GM19455 (cell line): ENCODE measurements around the gene CHD8.
"Not testable (repeated sequence)": the region's sequence is repeated elsewhere in the genome, so short reads cannot be mapped to it uniquely, and the experiment has no call there.

Experiments used
- ATAC-seq: cut with Tn5 transposase; IDR thresholded peaks from one replicate; pipeline ENCODE4 v1.9.1; 2021; ENCODE audit not compliant: unreplicated experiment

The CHD8 gene, protein sequence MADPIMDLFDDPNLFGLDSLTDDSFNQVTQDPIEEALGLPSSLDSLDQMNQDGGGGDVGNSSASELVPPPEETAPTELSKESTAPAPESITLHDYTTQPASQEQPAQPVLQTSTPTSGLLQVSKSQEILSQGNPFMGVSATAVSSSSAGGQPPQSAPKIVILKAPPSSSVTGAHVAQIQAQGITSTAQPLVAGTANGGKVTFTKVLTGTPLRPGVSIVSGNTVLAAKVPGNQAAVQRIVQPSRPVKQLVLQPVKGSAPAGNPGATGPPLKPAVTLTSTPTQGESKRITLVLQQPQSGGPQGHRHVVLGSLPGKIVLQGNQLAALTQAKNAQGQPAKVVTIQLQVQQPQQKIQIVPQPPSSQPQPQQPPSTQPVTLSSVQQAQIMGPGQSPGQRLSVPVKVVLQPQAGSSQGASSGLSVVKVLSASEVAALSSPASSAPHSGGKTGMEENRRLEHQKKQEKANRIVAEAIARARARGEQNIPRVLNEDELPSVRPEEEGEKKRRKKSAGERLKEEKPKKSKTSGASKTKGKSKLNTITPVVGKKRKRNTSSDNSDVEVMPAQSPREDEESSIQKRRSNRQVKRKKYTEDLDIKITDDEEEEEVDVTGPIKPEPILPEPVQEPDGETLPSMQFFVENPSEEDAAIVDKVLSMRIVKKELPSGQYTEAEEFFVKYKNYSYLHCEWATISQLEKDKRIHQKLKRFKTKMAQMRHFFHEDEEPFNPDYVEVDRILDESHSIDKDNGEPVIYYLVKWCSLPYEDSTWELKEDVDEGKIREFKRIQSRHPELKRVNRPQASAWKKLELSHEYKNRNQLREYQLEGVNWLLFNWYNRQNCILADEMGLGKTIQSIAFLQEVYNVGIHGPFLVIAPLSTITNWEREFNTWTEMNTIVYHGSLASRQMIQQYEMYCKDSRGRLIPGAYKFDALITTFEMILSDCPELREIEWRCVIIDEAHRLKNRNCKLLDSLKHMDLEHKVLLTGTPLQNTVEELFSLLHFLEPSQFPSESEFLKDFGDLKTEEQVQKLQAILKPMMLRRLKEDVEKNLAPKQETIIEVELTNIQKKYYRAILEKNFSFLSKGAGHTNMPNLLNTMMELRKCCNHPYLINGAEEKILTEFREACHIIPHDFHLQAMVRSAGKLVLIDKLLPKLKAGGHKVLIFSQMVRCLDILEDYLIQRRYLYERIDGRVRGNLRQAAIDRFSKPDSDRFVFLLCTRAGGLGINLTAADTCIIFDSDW (N-terminal part only)

DNA sequence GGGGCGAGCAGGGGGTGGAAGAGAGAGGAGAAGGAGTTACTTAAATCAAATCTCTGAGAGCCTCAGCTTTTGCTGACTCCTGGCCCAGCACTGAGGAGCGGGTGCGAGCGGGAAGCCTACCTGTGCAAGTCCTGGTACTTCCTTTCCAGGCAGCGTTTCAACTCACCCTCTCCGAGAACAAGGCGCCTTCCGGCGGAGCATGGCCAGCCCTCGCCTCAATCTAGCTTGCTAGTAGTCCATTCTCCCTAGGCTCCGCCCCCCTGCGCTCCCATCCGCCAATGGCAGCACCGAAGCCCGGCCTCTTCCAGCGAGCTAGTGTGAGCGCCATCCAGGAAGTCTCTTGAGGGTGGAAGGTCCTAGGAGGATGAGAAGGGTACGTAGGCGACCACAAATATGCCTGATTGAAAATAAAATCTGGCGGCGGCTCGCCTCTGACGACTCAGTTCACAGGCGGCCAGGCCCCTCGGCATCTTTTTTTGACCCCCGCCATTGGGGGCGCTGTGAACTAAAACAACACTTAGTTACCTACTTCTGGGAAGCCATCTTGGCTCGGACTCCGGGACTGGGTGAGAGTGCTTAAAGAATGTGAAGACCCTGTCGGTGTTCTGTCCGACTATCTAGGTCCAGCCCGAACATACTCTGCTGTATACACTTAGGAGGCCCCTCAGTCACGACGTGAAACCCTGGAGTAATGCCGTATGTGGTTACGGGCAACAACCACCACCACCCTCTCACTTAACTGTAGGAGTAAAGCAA is at the start of gene CHD8:
CHD8 (minus strand) TSS at position 212 of the 756 bp plus-strand sequence. CDS start 24,480 bp downstream, outside the sequence.
- ATAC-seq, result peak; percentile 96

DNA sequence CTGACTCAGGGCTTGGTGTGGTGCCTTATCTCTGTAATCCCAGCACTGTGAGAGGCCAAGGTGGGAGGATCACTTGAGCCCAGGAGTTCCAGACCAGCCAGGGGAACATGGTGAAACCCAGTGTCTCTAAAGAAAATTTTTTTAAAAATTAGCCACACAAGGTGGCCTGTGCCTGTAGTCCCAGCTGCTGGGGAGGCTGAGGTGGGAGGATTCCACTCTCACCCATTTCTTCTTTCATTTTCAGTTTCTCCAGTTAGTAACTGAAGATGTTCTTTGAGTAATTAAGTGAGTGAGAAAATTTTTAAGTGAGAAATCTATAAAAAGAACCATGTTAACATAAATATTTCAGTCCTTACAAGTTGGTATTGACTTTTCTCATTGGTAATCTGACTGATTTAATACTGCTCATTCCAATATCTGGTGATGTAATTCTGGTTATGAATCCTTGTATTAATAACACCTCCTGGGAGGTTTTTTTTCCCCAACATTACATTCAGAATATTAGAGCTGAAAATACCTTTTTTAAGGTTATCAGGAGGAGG is 49.2 kb upstream of the CHD8 start:
- ATAC-seq, result peak; percentile 80

DNA sequence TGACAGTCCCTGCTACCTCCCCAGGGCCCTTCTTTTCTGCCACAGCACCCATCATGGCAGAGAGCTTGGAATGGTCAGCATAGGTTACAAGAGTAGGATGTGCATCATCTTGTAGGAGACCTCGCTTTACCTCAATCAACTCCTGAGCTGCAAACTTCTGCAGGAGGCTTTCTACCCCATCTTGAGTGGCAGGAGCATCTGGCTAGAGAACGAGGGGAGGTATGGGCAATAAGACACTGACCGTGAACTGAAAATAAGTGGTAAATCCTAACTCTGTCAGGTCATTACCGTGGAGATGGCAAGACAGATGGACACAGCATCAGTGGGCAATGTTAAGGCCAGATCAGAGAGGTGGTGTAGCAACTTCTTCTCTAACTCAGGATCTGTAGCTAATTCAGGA is 47.5 kb upstream of the CHD8 start:
- no peak for ATAC-seq

DNA sequence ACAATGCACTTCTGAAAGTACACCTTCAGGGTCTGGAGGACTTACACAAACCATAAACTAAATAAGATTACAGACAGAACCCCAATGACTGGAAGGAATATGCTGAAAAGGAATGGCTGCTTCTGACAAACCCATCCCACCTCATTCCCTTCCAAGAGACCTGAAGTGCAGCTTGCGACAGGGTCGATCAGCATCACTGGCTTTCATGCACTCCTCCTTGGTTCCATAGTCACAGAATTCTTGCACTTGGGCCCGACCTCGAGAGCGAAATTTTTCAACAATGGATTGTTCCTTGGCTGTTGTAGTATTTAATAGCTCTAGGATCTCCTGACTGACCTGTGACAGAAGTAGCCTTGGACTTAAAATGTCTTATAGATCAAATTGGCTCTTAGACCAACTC is 45.6 kb upstream of the CHD8 start:
- ATAC-seq, result no peak

DNA sequence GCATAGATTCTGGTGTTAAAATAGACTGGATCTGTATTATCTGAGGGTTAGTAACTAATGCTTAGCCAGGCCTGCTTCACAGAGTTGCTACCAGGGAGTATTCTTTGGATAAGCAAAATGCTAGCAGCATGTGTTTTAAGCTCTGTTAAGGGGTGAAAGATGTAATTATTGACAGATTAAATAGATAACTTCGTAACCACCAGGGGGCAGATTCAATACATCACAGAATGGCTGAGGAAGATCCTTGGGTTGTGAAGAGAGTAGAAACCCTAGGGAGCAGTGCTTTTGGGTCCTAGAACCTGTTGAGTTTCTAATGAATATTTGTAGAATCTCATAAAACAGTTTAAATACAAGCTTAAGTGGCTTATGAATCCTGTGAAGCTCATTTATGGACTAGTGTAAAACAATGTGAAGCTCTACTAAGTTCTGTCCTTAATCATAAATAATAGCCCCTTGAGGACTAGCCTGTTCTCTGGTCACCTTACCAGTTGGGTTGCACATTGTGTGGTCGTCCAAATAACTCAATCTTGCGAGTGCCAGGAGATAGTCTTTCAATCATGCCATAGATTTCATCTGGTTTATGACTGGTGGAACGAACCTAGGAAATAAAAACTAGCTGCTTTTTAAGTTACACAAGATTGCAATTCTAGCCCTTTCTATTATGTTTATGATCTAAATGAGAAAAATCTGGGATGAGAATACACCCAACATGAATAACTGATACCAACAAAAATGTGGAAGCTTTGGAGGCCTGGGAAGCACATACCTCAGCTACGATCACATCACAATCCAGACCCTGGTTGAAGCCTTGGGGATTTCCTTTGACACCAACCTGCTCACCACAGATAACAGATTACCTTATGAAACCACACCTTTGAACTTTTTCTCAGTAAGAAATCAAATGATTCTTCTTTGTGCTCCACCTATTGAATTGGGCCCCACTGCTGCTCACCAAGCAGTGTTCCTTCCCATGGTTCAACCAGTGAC is 42.9 kb upstream of the CHD8 start:
- ATAC-seq, result no peak

DNA sequence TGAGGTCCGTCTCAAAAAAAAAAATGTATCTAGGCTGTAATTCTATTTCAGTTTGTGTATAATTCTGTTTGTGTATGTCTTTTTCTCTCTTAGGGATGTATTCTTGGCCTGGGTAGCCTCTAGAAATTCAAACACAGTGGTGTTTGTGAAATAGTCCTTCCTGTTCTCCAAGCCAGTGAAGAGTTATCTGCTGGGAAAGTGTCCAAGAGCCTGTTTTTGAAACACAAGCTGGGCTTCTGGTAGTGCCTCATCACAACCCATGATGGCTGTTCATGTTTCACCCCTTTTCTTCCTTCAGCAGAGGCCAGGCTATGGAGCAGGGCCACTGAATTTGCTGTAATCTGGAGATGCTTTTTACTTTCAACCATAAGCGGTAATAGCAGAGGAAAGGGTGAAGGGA is 40.5 kb upstream of the CHD8 start:
- no peak for ATAC-seq

DNA sequence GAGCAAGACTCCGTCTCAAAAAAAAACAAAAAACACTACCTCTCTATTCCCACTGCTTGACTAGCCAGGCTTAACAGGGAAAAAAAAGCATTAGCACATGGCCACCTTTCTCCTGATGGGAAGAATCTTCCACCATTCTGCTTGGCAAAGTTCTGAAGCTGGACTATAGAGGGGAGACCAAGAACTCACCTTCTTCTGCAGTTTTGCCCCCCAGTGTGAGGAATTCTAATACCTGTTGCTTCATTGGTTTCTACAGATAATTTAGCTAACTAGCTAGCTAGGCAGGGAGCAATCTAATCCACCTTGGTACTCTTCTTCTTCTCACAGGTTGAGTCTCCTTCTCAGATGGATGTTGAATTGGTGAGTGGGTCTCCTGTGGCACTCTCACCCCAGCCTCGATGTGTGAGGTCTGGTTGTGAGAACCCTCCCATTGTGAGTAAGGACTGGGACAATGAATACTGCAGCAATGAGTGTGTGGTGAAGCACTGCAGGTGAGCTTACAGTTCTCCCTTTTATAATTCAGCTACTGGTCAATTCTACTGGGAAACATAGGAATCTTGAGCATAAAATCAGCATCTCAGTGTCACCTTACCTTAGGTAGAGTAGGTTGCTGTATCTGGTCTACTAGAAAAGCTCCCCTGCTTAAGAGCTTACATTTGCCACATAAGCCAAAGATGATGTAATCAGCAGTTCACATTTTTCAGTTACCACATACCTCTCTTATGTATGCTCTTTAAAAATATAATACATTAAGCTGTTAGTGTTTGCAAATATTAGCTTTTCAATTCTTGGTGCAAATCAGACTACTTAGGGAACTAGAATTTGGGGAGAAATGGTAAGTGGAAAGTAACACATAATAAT is 39.2 kb upstream of the CHD8 start:
- ATAC-seq, result no peak

DNA sequence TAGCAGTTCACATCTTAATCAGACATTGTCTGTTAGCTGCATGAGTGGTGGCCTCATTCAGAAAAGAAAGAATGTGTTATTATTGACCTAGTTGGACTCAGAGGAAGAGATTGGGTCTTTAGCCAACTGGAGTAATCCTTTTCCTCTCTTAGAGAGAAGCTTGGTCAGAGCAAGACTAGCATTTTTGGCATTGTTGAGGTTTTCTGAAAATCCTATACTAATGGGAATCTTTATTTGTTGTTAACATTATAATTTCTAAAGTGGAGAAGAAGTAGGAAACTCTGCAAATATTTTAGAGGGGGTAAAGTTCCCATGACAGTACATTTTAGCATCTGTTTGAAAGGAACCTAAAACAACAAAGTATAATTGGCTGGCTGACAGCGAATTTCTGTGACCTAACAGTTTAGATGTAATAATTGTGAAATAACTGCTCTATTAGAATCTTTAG is 30.7 kb upstream of the CHD8 start:
- ATAC-seq, result no peak

DNA sequence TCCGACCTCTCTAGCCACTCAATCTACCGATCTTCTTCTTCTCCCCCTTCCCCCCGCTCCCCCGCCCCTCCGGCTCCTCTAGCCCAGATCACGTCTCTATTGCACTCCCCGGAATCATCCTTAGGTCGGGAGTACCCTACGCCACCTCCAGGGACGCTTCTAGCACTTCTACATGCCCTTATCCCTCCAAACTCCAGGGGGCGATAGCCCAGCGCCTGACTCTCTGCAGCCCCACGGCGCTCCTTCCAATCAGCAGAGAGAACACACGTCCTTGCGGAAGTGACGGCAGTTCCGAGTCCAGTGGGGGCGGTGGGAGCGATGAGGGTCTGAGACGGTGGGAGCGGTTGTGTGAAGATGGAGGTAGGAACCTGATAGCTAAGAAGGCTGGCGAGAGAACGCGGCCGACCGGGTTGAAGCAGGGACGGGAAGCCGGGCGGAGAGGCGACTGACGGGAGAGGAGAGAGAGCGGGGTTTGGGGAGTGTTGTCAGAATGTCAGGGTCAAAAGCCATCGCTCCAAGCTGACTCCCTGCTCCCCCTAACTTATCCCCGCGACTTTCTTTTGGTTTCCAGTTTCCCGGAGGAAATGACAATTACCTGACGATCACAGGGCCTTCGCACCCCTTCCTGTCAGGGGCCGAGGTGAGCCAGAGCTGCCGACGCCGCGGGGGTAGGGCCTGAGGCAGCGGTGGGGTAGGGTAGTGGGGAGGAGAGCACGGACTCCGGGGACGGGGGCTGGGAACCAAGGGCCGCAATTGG is 21.2 kb upstream of the CHD8 start, which contains the start of the genes RAB2B and TOX4:
RAB2B (minus strand) TSS at position 35 of the 757 bp plus-strand sequence. CDS start 87 bp downstream, outside the sequence.
TOX4 (plus strand) TSS at position 271 of the 757 bp plus-strand sequence; CDS start at position 355, 84 bp downstream.
- ATAC-seq, result peak; percentile 98

DNA sequence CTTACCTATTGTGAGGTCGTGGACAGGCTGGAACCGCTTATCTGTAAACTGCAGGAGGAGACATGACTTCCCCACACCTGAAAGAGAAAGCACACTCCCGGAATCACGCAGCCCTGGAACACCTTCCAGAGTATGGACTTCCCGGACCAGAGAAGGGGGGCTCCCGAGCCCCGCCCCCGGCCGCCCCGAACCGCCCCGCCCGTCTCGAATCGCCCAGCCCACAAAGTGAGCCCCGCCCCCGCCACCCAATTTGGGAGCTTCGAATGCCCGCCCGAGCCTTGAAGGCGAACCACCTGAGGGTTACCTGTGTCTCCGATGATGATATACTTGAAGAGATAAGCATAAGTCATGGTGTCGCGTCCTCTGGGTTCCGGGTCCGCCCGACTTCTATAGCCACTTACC is 20.6 kb upstream of the CHD8 start:
- ATAC-seq, result peak; percentile 30

DNA sequence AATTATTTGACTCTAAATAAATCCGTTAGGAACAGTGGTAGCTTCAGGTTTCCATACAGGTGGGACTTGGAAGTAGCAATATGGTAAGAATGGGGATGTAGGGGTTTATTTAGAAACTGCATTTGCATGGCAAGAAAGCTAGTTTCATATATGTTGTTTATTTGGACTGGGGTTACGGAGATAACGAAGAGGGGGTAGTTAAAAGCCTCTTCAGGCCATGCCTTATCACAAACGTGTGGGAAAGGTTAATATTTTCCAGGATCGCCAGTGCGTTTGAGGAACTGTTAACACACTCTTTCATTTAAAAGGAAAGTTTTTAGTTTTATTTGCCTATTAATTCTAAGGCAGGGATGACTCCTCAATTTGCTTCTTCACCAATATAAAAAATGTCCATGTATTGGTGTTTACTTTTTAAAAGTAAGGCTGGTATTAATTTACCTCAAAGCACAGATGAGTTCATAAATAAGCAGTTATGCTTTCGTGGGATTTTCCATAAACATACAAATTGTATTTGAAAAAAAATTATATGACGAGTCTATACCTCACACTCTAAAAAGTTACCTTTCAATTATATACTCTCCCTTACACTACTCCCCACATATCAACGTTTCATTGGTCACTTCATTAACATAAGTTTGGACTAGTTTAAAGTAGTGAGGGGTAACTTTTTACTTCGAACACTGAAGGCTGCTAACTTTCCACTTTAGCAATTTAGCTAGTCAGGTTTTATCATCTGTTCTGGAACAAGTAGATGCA is 20.0 kb upstream of the CHD8 start:
- ATAC-seq, result no peak

DNA sequence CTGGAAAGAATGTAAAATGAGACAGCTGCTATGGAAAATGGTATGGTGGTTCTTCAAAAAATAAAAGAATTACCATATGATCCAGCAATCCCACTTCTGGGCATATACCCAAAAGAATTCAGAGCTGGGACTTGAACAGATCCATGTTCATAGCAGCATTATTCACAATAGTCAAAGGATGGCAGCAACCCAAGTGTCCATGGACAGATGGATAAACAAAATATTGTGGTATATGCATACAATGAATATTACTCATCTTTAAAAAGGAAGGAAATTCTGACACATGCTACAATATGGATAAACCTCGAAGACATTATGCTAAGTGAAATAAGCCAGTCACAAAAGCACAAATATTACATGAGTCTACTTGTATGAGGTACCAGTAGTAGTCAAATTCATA is 11.7 kb upstream of the CHD8 start:
- no peak for ATAC-seq

DNA sequence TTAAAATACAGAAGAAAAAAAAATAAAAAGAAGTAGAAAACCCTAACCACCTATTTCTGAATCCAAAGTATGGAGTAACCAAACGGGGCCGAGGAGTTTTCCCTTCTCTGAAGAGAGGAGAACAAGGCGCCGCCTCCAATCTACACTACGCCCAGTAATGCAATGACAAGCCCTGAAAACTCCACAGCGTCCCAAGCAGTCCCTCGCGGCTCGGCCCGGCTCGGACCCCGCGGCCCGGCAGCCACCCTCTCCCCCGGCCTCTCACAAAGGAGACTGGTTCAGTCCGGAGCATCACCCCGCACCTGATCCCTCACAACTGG is 371 bp downstream of the CHD8 start:
- ATAC-seq, result peak; percentile 14

DNA sequence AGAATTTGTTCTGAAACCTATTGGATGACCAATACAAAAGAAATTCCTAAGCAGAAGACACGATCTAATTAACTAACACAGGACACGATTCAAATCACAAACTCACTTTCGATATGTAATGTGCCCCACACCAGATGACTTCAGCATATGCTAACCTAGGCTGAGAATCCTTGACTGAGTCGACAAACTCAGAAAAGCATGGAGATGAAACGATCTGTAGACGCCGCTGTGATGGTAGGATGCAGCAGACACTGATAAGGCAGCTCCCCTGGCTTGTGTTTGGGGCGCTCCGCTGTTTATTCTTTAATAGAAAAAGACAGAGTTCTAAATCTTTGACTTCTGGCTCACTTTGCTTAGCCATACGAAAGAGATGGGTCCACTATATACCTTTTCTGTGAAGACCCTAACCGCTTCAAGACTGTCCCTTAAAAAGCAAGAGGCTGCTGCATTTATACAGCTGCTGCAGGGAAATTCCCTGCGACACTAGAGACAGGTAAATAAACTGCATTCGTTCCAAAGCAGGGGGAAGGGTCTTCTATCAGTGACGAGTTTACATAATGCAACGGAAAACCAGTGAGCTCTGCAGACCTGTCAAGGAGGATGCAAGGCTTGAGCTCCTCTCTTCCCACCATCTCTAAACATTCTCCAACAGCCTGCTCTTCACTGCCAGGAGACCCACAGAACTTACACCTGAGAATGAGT is 929 bp downstream of the CHD8 start:
- ATAC-seq, result no peak

DNA sequence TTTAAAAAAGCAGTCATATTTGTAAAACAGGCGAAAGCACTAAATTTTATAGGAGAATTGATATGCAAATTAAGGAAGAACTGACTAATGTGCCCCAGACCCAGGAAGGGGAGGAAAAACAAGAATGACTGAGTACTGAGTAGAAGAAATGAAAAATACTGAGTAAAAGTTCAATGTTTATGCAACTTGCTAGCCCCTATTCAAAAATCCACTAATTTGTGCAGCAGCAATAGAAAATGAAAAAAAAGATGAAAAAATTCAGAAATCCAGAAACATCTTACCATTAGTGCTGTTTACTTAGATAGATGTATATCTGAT is 6.1 kb downstream of the CHD8 start:
- no peak for ATAC-seq

DNA sequence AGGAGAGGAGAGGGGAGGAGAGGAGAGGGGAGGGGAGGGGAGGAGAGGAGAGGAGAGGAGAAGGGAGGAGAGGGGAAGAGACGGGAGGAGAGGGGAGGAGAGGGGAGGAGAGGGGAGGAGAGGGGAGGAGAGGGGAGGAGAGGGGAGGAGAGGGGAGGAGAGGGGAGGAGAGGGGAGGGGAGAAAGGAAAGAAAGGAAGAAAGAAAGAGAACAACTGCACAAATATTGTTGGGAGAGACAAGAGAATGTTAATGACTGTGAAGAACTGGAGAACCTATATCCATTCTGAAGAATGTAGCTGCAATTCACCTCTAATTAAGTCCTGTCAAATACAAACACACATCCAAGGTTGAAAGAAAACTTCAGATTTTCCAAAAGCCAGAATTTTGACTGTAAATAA is 13.3 kb downstream of the CHD8 start:
- ATAC-seq, result not testable (repeated sequence)
